NCI-H460 (cell line): ENCODE measurements around the gene PDZD4. TPM values are rescaled to one million over a fixed set of nuclear protein-coding genes. Genes with fewer than 3 reads are reported as not detected.

Experiments
- DNase-seq: peaks from one replicate; pipeline ENCODE4 v3.0.0-alpha.2; 2016; ENCODE audit warnings: low read depth; ENCODE audit errors: extremely low read depth
- total RNA-seq: library from RNA; depleted of rRNA; stranded (reverse); fragments of >200 nt; shearing (Covaris generic); gene quantifications from 2 replicates; pipeline ENCODE4 v1.2.3, GENCODE V29; 2014

PDZD4 gene
- total RNA-seq, 1 experiment from 2014 or later, result 1.1 TPM

GRCh38 chrX:153868576-153869472 is 38.5 kb upstream of the PDZD4 start:
- DNase-seq, result no peak

- DNase-seq, result no peak
Measured at GRCh38 chrX:153867671-153868070, 37.3 kb upstream of the PDZD4 start.

GRCh38 chrX:153867139-153867538 is 36.8 kb upstream of the PDZD4 start:
- DNase-seq, result no peak

- DNase-seq, result no peak
Measured at GRCh38 chrX:153866302-153867019, 36.1 kb upstream of the PDZD4 start.

GRCh38 chrX:153865685-153866084 is 35.3 kb upstream of the PDZD4 start:
- no peak for DNase-seq

- DNase-seq, result no peak
Measured at GRCh38 chrX:153865321-153865580, 34.9 kb upstream of the PDZD4 start.

GRCh38 chrX:153864561-153865320 is 34.4 kb upstream of the PDZD4 start:
- no peak for DNase-seq

- no peak for DNase-seq
Measured at GRCh38 chrX:153864101-153864500, 33.8 kb upstream of the PDZD4 start.

GRCh38 chrX:153863251-153863991 is 33.1 kb upstream of the PDZD4 start:
- no peak for DNase-seq

GRCh38 chrX:153862369-153863250 is 32.3 kb upstream of the PDZD4 start:
- no peak for DNase-seq

GRCh38 chrX:153861733-153862310 is 31.5 kb upstream of the PDZD4 start:
- no peak for DNase-seq

- no peak for DNase-seq
Measured at GRCh38 chrX:153861151-153861550, 30.8 kb upstream of the PDZD4 start.

GRCh38 chrX:153857348-153857903 is 27.1 kb upstream of the PDZD4 start:
- no peak for DNase-seq

GRCh38 chrX:153854702-153855101 is 24.4 kb upstream of the PDZD4 start:
- DNase-seq, result no peak

GRCh38 chrX:153853902-153854267 is 23.5 kb upstream of the PDZD4 start:
- DNase-seq, result no peak

GRCh38 chrX:153853180-153853901 is 23.0 kb upstream of the PDZD4 start:
- no peak for DNase-seq

GRCh38 chrX:153851981-153852380 is 21.6 kb upstream of the PDZD4 start:
- DNase-seq, result no peak

- DNase-seq, result no peak
Measured at GRCh38 chrX:153848325-153848724, 18.0 kb upstream of the PDZD4 start.
